ENCODE measurements around the gene AADAT. TPM values are rescaled to one million over a fixed set of nuclear protein-coding genes. Genes with fewer than 3 reads are reported as not detected.
"Not testable (repeated sequence)": the region's sequence is repeated elsewhere in the genome, so short reads cannot be mapped to it uniquely, and the experiment has no call there.

AADAT gene
- total RNA-seq, 2 experiments from 2014 or later: not detected

DNA sequence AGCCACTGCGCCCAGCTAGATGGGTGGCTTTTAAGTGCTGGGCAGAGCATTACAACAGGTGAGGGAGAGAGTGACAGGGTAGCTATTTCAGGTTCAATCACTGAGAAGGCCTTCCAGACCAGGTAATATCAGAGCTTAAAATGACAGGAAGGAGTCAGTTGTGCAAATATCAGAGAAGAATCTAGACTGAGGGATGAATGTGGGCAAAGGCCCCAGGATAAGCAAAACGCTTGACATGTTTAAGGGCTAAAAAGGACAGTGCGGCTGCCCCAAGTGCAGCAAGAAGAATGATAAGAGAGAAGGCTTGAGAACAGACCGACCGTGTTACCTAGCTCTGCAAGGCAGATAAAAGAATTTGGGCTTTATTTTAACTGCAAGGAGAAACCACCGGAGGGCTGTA, 18.6 kb downstream of the AADAT start:
- Mint-ChIP-seq H3K27me3 (no peaks in the 10 kb centered on the region), H3K4me3 (no peak overlapping the region), H3K27ac (no peak overlapping the region), H3K4me1 (no peaks in the 10 kb centered on the region), H3K36me3 (no peaks in the 10 kb centered on the region), H3K9me3 (ENCODE audit: low read depth) (no peaks in the 10 kb centered on the region)
- CTCF ChIA-PET: no interaction called here
- ATAC-seq (no peak), DNase-seq (no peak)

GRCh38 chr4:170068438-170069128, 21.2 kb downstream of the AADAT start:
- no peak for DNase-seq
- Mint-ChIP-seq H3K4me1 (no peaks in the 10 kb centered on the region), H3K9me3 (ENCODE audit: low read depth) (no peaks in the 10 kb centered on the region), H3K36me3 (no peaks in the 10 kb centered on the region), H3K27ac (no peak overlapping the region), H3K27me3 (peaks cover 8% of the 10 kb centered on the region), H3K4me3 (no peak overlapping the region)
- no peak for ATAC-seq
- CTCF ChIA-PET: no interaction called here

DNA sequence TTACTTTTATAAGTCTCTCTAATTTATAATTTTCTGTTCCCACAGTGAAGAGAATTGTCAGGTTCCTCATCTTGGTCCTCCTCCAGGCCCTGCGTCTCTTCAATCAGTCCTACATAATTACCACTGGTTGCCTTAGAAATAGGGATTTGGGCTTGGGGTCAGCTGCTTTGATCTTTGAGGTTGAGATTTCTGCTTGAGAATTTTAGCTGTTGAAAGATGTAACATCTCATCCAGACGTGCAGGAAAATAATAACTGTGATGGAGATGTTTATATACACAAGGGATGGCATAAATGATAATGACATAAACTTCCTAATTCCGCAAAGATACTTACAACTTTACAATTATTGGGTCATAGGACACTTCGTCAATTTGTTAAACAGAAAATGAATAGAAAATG, 30.3 kb downstream of the AADAT start:
- peaks cover 12% of the 10 kb centered on the region for H3K27me3 Mint-ChIP-seq
- H3K27ac Mint-ChIP-seq: no peak overlapping the region
- CTCF ChIA-PET: no interaction called here
- no peaks in the 10 kb centered on the region for H3K36me3 Mint-ChIP-seq
- no peak overlapping the region for H3K4me3 Mint-ChIP-seq
- no peaks in the 10 kb centered on the region for H3K9me3 Mint-ChIP-seq (ENCODE audit: low read depth)
- ATAC-seq (no peak), DNase-seq (no peak)
- no peaks in the 10 kb centered on the region for H3K4me1 Mint-ChIP-seq

DNA sequence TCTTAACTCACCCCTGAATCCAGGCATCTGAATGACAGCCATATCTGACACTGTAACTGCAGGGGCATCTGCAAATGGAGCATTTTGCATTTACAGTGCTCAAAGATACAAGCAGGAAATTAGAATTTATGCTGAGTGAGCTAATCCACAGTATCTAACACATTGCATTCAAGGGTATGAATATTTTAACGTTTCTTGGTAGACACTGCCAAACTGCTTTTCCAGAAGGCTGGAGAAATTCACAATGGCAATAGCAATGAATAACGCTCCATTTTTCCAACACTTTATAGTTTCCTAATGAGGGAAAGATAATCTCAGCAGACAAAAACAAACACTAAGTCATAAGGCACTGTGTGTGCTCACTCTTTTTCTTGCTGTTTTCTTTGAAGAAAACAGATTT, 30.9 kb downstream of the AADAT start:
- peaks cover 10% of the 10 kb centered on the region for H3K27me3 Mint-ChIP-seq
- no peak overlapping the region for H3K4me3 Mint-ChIP-seq
- CTCF ChIA-PET: interaction anchor here (1.6 kb wide), 1 partner anchor 11 kb away, joined by 4 read pairs; no protein-coding TSS in a partner anchor
- H3K27ac Mint-ChIP-seq: no peak overlapping the region
- DNase-seq (no peak), ATAC-seq (no peak)
- H3K4me1 Mint-ChIP-seq: no peaks in the 10 kb centered on the region
- no peaks in the 10 kb centered on the region for H3K9me3 Mint-ChIP-seq (ENCODE audit: low read depth)
- H3K36me3 Mint-ChIP-seq: no peaks in the 10 kb centered on the region

DNA sequence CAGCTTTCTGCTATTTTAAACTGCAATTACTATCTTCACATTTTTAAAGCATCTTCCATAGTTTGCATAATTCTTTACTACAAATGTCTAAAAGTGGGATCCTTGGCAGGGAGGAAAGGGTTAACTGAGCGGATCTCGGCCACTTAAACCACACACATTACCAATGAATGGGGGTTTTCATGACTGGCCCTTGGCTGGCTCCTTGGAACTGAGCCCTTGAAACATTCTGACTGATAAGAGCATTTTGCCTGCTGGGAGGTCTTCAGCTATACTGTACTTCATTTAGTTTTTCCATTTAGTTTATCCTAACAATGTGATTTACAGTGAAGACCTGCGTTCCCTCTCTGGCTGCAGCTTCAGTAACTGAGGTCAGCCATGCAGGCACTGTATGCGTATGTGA, 31.9 kb downstream of the AADAT start:
- H3K27me3 Mint-ChIP-seq: peaks cover 7% of the 10 kb centered on the region
- CTCF ChIA-PET: interaction anchor here (1.6 kb wide), 1 partner anchor 10 kb away, joined by 4 read pairs; no protein-coding TSS in a partner anchor
- no peak overlapping the region for H3K4me3 Mint-ChIP-seq
- H3K27ac Mint-ChIP-seq: no peak overlapping the region
- no peaks in the 10 kb centered on the region for H3K4me1 Mint-ChIP-seq
- H3K36me3 Mint-ChIP-seq: no peaks in the 10 kb centered on the region
- DNase-seq (no peak), ATAC-seq (no peak)
- H3K9me3 Mint-ChIP-seq (ENCODE audit: low read depth): no peaks in the 10 kb centered on the region

DNA sequence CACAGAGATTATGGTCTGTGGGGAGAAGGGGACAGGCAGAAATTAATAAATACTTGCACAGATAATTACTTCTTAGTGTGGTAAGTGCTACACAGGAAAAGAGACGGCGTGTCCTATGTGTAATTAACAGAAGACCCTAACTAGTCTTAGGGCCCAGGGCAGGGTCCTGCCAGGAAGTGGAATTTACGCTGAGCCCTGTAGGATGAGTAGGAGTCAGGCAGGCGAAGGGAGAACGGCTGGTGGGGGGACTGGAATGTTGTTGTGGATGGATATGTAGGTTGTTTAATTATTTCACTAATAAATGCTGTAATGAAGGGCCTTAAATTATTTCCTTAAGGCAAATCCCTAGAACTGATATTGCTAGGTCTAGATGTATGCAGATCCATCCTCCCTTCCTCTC, 36.8 kb downstream of the AADAT start:
- no peak for ATAC-seq
- no peaks in the 10 kb centered on the region for H3K4me1 Mint-ChIP-seq
- no peaks in the 10 kb centered on the region for H3K9me3 Mint-ChIP-seq (ENCODE audit: low read depth)
- peaks cover 3% of the 10 kb centered on the region for H3K27me3 Mint-ChIP-seq
- no peak for DNase-seq
- H3K4me3 Mint-ChIP-seq: no peak overlapping the region
- H3K27ac Mint-ChIP-seq: no peak overlapping the region
- CTCF ChIA-PET: no interaction called here
- no peaks in the 10 kb centered on the region for H3K36me3 Mint-ChIP-seq

DNA sequence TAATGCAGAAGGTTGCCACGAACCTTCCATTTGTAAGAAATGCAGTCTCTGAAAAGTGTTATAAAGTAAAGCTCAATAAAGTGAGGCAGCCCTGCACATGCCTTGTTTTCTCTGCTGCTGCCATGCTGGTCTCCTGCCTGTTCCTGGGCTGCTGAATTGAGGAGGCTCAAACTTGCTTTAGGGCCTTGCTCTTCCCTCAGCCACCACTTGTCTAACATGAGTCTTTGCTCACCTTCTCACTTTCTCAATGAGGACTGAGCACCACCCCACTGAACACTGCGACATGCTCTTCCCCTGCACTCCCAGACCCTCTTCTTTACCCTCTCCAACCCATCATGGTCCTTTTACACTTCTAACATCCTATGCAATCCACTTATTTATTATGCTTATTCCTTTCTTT, 38.4 kb downstream of the AADAT start:
- H3K27ac Mint-ChIP-seq: no peak overlapping the region
- H3K4me1 Mint-ChIP-seq: no peaks in the 10 kb centered on the region
- no peaks in the 10 kb centered on the region for H3K9me3 Mint-ChIP-seq (ENCODE audit: low read depth)
- no peaks in the 10 kb centered on the region for H3K36me3 Mint-ChIP-seq
- DNase-seq (no peak), ATAC-seq (no peak)
- peaks cover 3% of the 10 kb centered on the region for H3K27me3 Mint-ChIP-seq
- CTCF ChIA-PET: no interaction called here
- no peak overlapping the region for H3K4me3 Mint-ChIP-seq

DNA sequence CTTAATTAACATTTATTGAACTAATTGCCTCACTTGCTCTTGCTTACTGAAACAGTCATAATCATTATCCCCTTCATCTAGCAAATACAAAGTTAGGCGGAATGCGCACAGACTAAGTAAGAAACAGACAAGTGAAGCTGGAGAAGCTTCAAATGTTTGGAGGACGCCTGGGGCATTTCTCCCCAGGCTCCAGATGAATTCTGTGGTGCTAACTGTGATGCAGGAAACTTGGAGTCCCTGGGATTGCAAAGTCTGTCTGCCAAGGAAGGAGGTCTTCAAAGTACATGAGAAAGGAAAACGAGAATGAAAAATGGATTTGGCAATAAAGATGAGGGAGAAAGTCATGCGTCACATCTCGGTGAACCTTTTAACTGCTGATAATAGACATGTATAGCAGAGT, 40.0 kb downstream of the AADAT start:
- Mint-ChIP-seq H3K4me3 (no peak overlapping the region), H3K27me3 (peaks cover 3% of the 10 kb centered on the region), H3K9me3 (ENCODE audit: low read depth) (no peaks in the 10 kb centered on the region), H3K36me3 (no peaks in the 10 kb centered on the region), H3K27ac (no peak overlapping the region), H3K4me1 (no peaks in the 10 kb centered on the region)
- ATAC-seq (no peak), DNase-seq (no peak)
- CTCF ChIA-PET: interaction anchor here (1.2 kb wide), 1 partner anchor 240 kb away, joined by 3 read pairs; no protein-coding TSS in a partner anchor

DNA sequence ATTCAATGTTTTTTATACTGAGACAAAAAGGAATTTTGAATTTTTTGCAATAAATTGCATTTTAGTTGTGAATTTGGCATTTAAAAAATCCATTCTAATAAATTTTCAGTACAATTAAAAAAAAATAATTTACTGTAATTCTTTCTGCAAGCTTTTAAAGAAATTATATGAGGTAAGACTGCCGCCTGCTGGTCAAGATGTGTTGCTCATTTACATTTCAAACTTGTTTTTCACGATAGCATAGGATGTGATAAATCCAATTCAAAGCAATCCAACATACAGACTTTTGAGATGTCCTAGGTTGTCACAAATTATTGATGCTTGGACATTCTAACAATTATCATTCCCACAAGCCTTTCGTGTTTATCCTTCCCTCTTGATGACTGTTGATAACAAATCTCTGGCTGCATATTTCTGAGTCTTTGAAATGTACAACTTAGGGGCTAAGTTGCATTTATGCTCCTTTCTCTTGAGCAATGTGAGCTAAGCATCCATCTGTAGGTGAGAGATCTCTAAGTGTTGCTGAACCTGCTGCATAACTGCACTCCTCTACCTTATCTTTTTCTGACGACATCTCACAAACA, 41.9 kb downstream of the AADAT start:
- Mint-ChIP-seq H3K4me1 (no peaks in the 10 kb centered on the region), H3K9me3 (ENCODE audit: low read depth) (no peaks in the 10 kb centered on the region), H3K4me3 (no peak overlapping the region), H3K27ac (no peak overlapping the region), H3K27me3 (peaks cover 6% of the 10 kb centered on the region), H3K36me3 (no peaks in the 10 kb centered on the region)
- CTCF ChIA-PET: interaction anchor here (0.6 to 2.0 kb wide), 6 partner anchors 8 to 435 kb away, joined by 3 to 19 read pairs (median 4); partner anchors contain the start of gene NEK1
- ATAC-seq (no peak), DNase-seq (peak; percentile 63)

DNA sequence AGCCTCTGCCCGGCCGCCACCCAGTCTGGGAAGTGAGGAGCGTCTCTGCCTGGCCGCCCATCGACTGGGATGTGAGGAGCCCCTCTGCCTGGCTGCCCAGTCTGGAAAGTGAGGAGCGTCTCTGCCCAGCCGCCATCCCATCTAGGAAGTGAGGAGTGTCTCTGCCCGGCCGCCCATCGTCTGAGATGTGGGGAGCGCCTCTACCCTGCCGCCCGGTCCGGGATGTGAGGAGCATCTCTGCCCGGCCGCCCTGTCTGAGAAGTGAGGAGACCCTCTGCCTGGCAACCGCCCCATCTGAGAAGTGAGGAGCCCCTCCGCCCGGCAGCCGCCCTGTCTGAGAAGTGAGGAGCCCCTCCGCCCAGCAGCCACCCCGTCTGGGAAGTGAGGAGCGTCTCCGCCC, 43.6 kb downstream of the AADAT start:
- H3K27ac Mint-ChIP-seq; H3K4me3 Mint-ChIP-seq; H3K27me3 Mint-ChIP-seq; H3K36me3 Mint-ChIP-seq; H3K4me1 Mint-ChIP-seq; ATAC-seq; H3K9me3 Mint-ChIP-seq (ENCODE audit: low read depth); DNase-seq: not testable (repeated sequence)
- CTCF ChIA-PET: interaction anchor here (0.9 kb wide), 1 partner anchor 236 kb away, joined by 3 read pairs; no protein-coding TSS in a partner anchor

DNA sequence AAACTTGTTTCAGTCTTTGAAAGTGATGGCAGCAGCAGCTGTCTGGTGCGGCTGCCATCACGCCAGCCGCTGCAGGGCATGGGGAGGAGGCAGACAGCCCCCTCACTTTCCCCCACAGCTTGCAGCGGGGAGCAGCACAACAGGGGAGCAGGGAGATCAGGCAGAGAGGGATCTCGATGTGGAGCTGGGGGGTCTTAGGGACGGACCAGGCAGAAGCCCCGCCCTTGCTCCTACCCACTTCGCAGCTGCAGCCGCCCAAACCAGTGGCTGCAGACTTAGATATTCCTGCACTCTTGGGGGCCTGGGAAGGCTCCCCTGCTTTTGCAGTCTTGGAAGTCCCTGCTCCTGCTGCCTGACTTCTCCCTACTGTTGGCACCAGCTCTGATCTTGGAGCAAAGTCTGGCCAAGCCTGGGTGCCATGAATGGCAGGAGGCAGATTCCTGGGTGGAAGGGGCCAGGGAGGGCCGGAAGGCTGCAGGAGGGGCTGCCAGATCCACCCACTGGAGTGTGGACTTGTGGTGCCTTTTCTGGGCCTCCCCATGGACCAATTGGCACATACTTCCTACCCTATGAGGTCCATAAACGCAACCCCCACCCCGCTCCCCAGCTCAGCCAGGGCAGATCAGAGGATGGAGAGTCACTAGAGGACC, 49.6 kb downstream of the AADAT start:
- H3K4me1 Mint-ChIP-seq: no peaks in the 10 kb centered on the region
- ATAC-seq (no peak), DNase-seq (no peak)
- peaks cover 3% of the 10 kb centered on the region for H3K27me3 Mint-ChIP-seq
- H3K9me3 Mint-ChIP-seq (ENCODE audit: low read depth): no peaks in the 10 kb centered on the region
- no peak overlapping the region for H3K27ac Mint-ChIP-seq
- no peak overlapping the region for H3K4me3 Mint-ChIP-seq
- no peaks in the 10 kb centered on the region for H3K36me3 Mint-ChIP-seq
- CTCF ChIA-PET: interaction anchor here (1.7 kb wide), 1 partner anchor 230 kb away, joined by 6 read pairs; no protein-coding TSS in a partner anchor

GRCh38 chr4:170038769-170039168, 51.0 kb downstream of the AADAT start:
- H3K4me1 Mint-ChIP-seq: no peaks in the 10 kb centered on the region
- H3K4me3 Mint-ChIP-seq: no peak overlapping the region
- peaks cover 3% of the 10 kb centered on the region for H3K27me3 Mint-ChIP-seq
- CTCF ChIA-PET: no interaction called here
- no peaks in the 10 kb centered on the region for H3K9me3 Mint-ChIP-seq (ENCODE audit: low read depth)
- H3K27ac Mint-ChIP-seq: no peak overlapping the region
- H3K36me3 Mint-ChIP-seq: no peaks in the 10 kb centered on the region
- no peak for ATAC-seq
- DNase-seq: no peak

DNA sequence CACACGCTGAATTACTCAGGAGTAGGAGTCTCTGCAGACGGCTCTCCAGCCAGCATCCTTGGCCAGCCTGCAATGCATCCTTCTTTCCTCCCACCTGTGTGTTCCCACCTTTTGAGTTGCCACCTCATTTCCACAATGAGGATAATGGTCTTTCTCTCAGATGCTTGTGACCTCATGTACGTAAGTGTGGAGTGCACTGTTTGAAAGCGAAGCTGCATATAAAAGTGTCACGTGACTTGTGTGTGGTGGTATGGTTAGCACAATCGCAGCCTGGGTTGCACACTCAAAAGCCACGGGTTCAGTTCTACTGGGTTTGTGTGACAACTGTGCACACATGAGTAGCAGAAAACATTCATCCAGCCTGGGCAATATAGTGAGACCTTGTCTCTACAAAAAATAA, 51.5 kb downstream of the AADAT start:
- CTCF ChIA-PET: no interaction called here
- Mint-ChIP-seq H3K4me1 (no peaks in the 10 kb centered on the region), H3K27ac (no peak overlapping the region), H3K36me3 (no peaks in the 10 kb centered on the region), H3K9me3 (ENCODE audit: low read depth) (no peaks in the 10 kb centered on the region), H3K27me3 (peaks cover 3% of the 10 kb centered on the region), H3K4me3 (no peak overlapping the region)
- DNase-seq (no peak), ATAC-seq (no peak)

- Mint-ChIP-seq H3K4me3 (no peak overlapping the region), H3K27me3 (no peaks in the 10 kb centered on the region), H3K4me1 (no peaks in the 10 kb centered on the region), H3K36me3 (no peaks in the 10 kb centered on the region), H3K9me3 (ENCODE audit: low read depth) (no peaks in the 10 kb centered on the region), H3K27ac (no peak overlapping the region)
- CTCF ChIA-PET: no interaction called here
- DNase-seq (no peak), ATAC-seq (no peak)
These were observed 52.3 kb downstream of the AADAT start for GRCh38 chr4:170037481-170037880.

All from activated CD8-positive, alpha-beta memory T cell treated with anti-CD3 and anti-CD28 coated beads, Interleukin-2, amount 10 ng/mL, durations not matched to agents 7 days and 5 days (primary cell).